Osteocyte (in vitro differentiated cells): ENCODE results near the gene PYGM. TPM values are rescaled to one million over a fixed set of nuclear protein-coding genes. Genes with fewer than 3 reads are reported as not detected.

Experiments used
- DNase-seq: peaks from one replicate; pipeline ENCODE4 v3.0.0; 2021; ENCODE audit warnings: mixed read lengths; ENCODE audit not compliant: unreplicated experiment; ENCODE audit errors: extremely low spot score
- H3K27ac Mint-ChIP-seq: one replicate; pipeline ENCODE4 v1.8.0; 2021; ENCODE audit warnings: mild to moderate bottlenecking, mixed read lengths; ENCODE audit not compliant: unreplicated experiment
- H3K27me3 Mint-ChIP-seq: one replicate; pipeline ENCODE4 v1.8.0; 2021; ENCODE audit warnings: mixed read lengths; ENCODE audit not compliant: unreplicated experiment
- H3K36me3 Mint-ChIP-seq: one replicate; pipeline ENCODE4 v1.8.0; 2021; ENCODE audit warnings: mixed read lengths; ENCODE audit not compliant: unreplicated experiment
- H3K4me1 Mint-ChIP-seq: one replicate; pipeline ENCODE4 v1.8.0; 2021; ENCODE audit warnings: mixed read lengths; ENCODE audit not compliant: unreplicated experiment
- H3K4me3 Mint-ChIP-seq: one replicate; pipeline ENCODE4 v1.8.0; 2021; ENCODE audit warnings: mild to moderate bottlenecking, moderate library complexity, mixed read lengths; ENCODE audit not compliant: unreplicated experiment
- H3K9me3 Mint-ChIP-seq: one replicate; pipeline ENCODE4 v1.8.0; 2021; ENCODE audit warnings: mixed read lengths; ENCODE audit not compliant: unreplicated experiment
- total RNA-seq: library from RNA; stranded (reverse); gene quantifications from 2 replicates; pipeline ENCODE4 v1.2.1, GENCODE V29; 2021
- TF ChIP-seq, protein P1 (sequence below): fragments of 200-600 bp; sonication (generic); IDR thresholded peaks from 2 replicates; pipeline ENCODE4 v1.5.0; 2021; ENCODE audit warnings: antibody characterized with exemption, mild to moderate bottlenecking, moderate library complexity

The PYGM gene
- total RNA-seq, 1 donor from 2014 or later: 0.73 TPM

DNA sequence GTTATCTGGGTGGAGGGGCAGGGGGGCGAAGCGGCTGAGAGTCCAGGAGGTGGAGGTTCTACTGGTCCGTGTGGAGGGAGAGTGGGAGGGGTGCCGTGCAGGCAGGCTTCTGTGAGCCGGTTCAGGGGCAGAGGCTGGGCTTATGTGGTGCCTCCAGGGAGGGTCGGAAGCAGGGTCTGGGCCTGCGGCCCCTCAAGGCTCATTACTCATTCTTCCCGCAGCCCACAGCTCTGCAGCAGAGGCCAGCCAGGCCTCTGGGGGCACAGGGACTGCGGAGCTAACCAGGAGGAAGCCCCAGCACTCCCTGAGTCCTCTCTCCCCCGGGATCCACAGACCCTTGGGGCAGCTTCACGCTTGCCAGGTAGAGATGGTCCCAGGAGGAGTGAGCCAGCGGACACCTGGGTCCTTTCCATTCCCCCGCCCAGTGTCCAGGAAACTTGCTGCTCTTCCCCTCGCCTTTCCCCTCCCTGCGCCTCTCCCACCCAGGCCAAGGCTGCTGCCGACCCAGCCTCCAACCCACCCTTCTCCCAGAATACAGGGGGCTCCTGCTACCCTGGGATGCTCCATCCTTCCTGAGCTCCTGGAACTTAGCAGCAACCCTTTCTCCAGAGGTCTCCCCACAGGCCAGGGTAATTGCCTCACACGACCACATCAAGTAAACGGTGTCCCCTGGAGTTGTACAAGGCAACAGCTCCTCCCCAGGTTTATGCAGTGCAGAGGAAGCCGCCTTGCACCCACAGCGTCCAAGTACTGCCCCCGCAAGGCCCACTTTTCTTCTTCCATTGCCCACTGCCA, 43.1 kb downstream of the PYGM start:
- Mint-ChIP-seq H3K36me3 (no peaks in the 10 kb centered on the region), H3K4me1 (peaks cover 6% of the 10 kb centered on the region), H3K4me3 (no peak overlapping the region), H3K9me3 (no peaks in the 10 kb centered on the region), H3K27me3 (peaks cover 78% of the 10 kb centered on the region), H3K27ac (no peak overlapping the region)
- no peak for DNase-seq
- TF ChIP-seq, protein P1, sequence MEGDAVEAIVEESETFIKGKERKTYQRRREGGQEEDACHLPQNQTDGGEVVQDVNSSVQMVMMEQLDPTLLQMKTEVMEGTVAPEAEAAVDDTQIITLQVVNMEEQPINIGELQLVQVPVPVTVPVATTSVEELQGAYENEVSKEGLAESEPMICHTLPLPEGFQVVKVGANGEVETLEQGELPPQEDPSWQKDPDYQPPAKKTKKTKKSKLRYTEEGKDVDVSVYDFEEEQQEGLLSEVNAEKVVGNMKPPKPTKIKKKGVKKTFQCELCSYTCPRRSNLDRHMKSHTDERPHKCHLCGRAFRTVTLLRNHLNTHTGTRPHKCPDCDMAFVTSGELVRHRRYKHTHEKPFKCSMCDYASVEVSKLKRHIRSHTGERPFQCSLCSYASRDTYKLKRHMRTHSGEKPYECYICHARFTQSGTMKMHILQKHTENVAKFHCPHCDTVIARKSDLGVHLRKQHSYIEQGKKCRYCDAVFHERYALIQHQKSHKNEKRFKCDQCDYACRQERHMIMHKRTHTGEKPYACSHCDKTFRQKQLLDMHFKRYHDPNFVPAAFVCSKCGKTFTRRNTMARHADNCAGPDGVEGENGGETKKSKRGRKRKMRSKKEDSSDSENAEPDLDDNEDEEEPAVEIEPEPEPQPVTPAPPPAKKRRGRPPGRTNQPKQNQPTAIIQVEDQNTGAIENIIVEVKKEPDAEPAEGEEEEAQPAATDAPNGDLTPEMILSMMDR: no peak

GRCh38 chr11:64715756-64716472, 43.9 kb downstream of the PYGM start:
- Mint-ChIP-seq H3K27me3 (peaks cover 72% of the 10 kb centered on the region), H3K4me1 (peaks cover 10% of the 10 kb centered on the region)

GRCh38 chr11:64715110-64715509, 44.7 kb downstream of the PYGM start:
- H3K4me1 Mint-ChIP-seq: peaks cover 18% of the 10 kb centered on the region
- no peak overlapping the region for H3K4me3 Mint-ChIP-seq
- H3K27me3 Mint-ChIP-seq: peaks cover 66% of the 10 kb centered on the region
- TF ChIP-seq, protein P1: no peak
- no peak for DNase-seq
- H3K9me3 Mint-ChIP-seq: no peaks in the 10 kb centered on the region
- no peaks in the 10 kb centered on the region for H3K36me3 Mint-ChIP-seq
- H3K27ac Mint-ChIP-seq: no peak overlapping the region

More at GRCh38 chr11:64715756-64716472, 43.9 kb downstream of the PYGM start:
- H3K9me3 Mint-ChIP-seq: no peaks in the 10 kb centered on the region
- no peak overlapping the region for H3K4me3 Mint-ChIP-seq
- no peak overlapping the region for H3K27ac Mint-ChIP-seq
- TF ChIP-seq, protein P1: no peak
- H3K36me3 Mint-ChIP-seq: no peaks in the 10 kb centered on the region
- no peak for DNase-seq

GRCh38 chr11:64714666-64715065, 45.1 kb downstream of the PYGM start:
- TF ChIP-seq, protein P1: no peak
- Mint-ChIP-seq H3K4me3 (no peak overlapping the region), H3K27me3 (peaks cover 64% of the 10 kb centered on the region), H3K36me3 (no peaks in the 10 kb centered on the region), H3K27ac (no peak overlapping the region), H3K4me1 (peaks cover 19% of the 10 kb centered on the region), H3K9me3 (no peaks in the 10 kb centered on the region)
- no peak for DNase-seq

GRCh38 chr11:64713781-64714363, 45.9 kb downstream of the PYGM start:
- no peak overlapping the region for H3K27ac Mint-ChIP-seq
- TF ChIP-seq, protein P1: no peak
- peaks cover 19% of the 10 kb centered on the region for H3K4me1 Mint-ChIP-seq
- no peak for DNase-seq
- no peaks in the 10 kb centered on the region for H3K36me3 Mint-ChIP-seq
- no peaks in the 10 kb centered on the region for H3K9me3 Mint-ChIP-seq
- no peak overlapping the region for H3K4me3 Mint-ChIP-seq
- peaks cover 56% of the 10 kb centered on the region for H3K27me3 Mint-ChIP-seq
